Ovary (tissue), 3 donors: ENCODE results near the gene VPS26C.

Experiments used
- CTCF ChIP-seq, 3 donors: fragments of 450-650 bp in 2 of 3; fragments of 200-600 bp in 1 of 3; IDR thresholded peaks; one replicate each; pipeline versions ENCODE4 v1.5.1 to v1.8.0; 2016 to 2022; ENCODE audit warnings: antibody characterized with exemption in 3 of 3, mild to moderate bottlenecking in 1 of 3
- EP300 ChIP-seq: sonication (generic); formaldehyde crosslinking; IDR thresholded peaks from one replicate; pipeline ENCODE4 v1.6.1; 2017; ENCODE audit warnings: antibody characterized with exemption
- POLR2A ChIP-seq: fragments of 450-650 bp; IDR thresholded peaks from one replicate; pipeline ENCODE4 v1.6.1; 2017; ENCODE audit warnings: antibody characterized with exemption, mild to moderate bottlenecking, moderate library complexity
- donor health status: DM: no; HTN: no; CAD: no.

GRCh38 chr21:37186983-37187382, 80.2 kb downstream of the VPS26C start:
- TF ChIP-seq CTCF (IDR thresholded peaks at IDR 0.05), result no peak
- TF ChIP-seq POLR2A, result no peak
- TF ChIP-seq EP300, result no peak
